Small intestine (tissue), 7 donors: Measurements from ENCODE around the gene CAMK2B. TPM values are rescaled to one million over a fixed set of nuclear protein-coding genes. Genes with fewer than 3 reads are reported as not detected.

Source experiments
- DNase-seq, 2 donors: peaks; one replicate each; pipeline versions ENCODE4 v3.0.0 to v3.0.0-alpha.2; 2013
- FAIRE-seq: peaks from 2 replicates; lab custom pipeline; 2012; peaks lifted over from hg19 to GRCh38; lab: Jason Lieb, UNC
- H3K27ac ChIP-seq, 3 donors: one replicate each; pipeline ENCODE4 v1.5.1; 2013; ENCODE audit warnings: low read length in 2 of 3, mild to moderate bottlenecking in 2 of 3, control low read depth in 1 of 3, inconsistent platforms in 1 of 3, low read depth in 1 of 3, moderate library complexity in 1 of 3
- H3K27me3 ChIP-seq, 3 donors: one replicate each; pipeline ENCODE4 v1.6.1; 2013; ENCODE audit warnings: low read length in 3 of 3, inconsistent platforms in 1 of 3; ENCODE audit not compliant: control insufficient read depth in 3 of 3, insufficient read depth in 3 of 3
- H3K36me3 ChIP-seq, 3 donors: one replicate each; pipeline ENCODE4 v1.6.1; 2013; ENCODE audit warnings: low read length in 3 of 3, inconsistent platforms in 1 of 3, low read depth in 1 of 3, mild to moderate bottlenecking in 1 of 3, moderate library complexity in 1 of 3; ENCODE audit not compliant: control insufficient read depth in 3 of 3, insufficient read depth in 2 of 3
- H3K4me1 ChIP-seq, 3 donors: one replicate each; pipeline ENCODE4 v1.6.1; 2013; ENCODE audit warnings: low read length in 2 of 3, inconsistent platforms in 1 of 3, low read depth in 1 of 3, mild to moderate bottlenecking in 1 of 3, moderate library complexity in 1 of 3; ENCODE audit not compliant: control insufficient read depth in 3 of 3, insufficient read depth in 2 of 3
- H3K4me3 ChIP-seq, 3 donors: one replicate each; pipeline ENCODE4 v1.5.1; 2013; ENCODE audit warnings: low read length in 3 of 3, control low read depth in 1 of 3, inconsistent platforms in 1 of 3, low read depth in 1 of 3, mild to moderate bottlenecking in 1 of 3, moderate library complexity in 1 of 3
- H3K9me3 ChIP-seq, 2 donors: one replicate each; pipeline ENCODE4 v1.6.1; 2013; ENCODE audit warnings: low read depth in 1 of 2, low read length in 1 of 2; ENCODE audit not compliant: control insufficient read depth in 2 of 2, insufficient read depth in 1 of 2
- WGBS, 3 donors: extraction: QIAGEN DNeasy Blood & Tissue Kit; methylation state at CpG; one replicate each; pipeline ENCODE4 v1.1.7; 2013; 5-methylcytosine and 5-hydroxymethylcytosine counted together
- polyA plus RNA-seq, 4 donors: library from polyadenylated mRNA; stranded (reverse) in 3 of 4; unstranded in 1 of 4; fragments of 200-250 nt in 3 of 4; fragments of 120-200 nt in 1 of 4; gene quantifications; one replicate each; pipeline versions ENCODE4 v1.2.1 to v1.2.3, GENCODE V29; 2013
- donor health status: healthy with polysubstance abuse.
- donor health status: control.
- donor health status: control.
- donor health status: Bipolar disorder and iron deficiency.
- donor health status: healthy.

The CAMK2B gene
- polyA plus RNA-seq, 4 donors = 1.3 to 1.8 (median 1.5) TPM

GRCh38 chr7:44217852-44218402 lies 107.5 kb downstream of the CAMK2B start:
- H3K4me1 ChIP-seq = peaks cover 0 to 17% (median 0%) of the 10 kb centered on the region in 3 donors
- DNase-seq (no peak), FAIRE-seq (no peak)
- H3K4me3 ChIP-seq = no peak overlapping the region
- WGBS, 3 donors = 80 to 84% (median 83%) methylated on average over 17 of the region's 17 CpGs
- H3K27ac ChIP-seq = no peak overlapping the region
- H3K27me3 ChIP-seq = peaks cover 0 to 3% (median 0%) of the 10 kb centered on the region in 3 donors
- peaks cover 0 to 6% of the 10 kb centered on the region in 2 donors for H3K9me3 ChIP-seq
- H3K36me3 ChIP-seq = peaks cover 2 to 16% (median 4%) of the 10 kb centered on the region in 3 donors

- peaks cover 0 to 6% of the 10 kb centered on the region in 2 donors for H3K9me3 ChIP-seq
- FAIRE-seq (no peak), DNase-seq (no peak)
- peaks cover 0 to 17% (median 0%) of the 10 kb centered on the region in 3 donors for H3K4me1 ChIP-seq
- peaks cover 0 to 3% (median 0%) of the 10 kb centered on the region in 3 donors for H3K27me3 ChIP-seq
- WGBS, 3 donors = 88 to 91% (median 88%) methylated on average over 19 of the region's 19 CpGs
- peaks cover 4 to 22% (median 6%) of the 10 kb centered on the region in 3 donors for H3K36me3 ChIP-seq
- no peak overlapping the region for H3K27ac ChIP-seq
- no peak overlapping the region for H3K4me3 ChIP-seq
These were observed 108.1 kb downstream of the CAMK2B start for GRCh38 chr7:44217223-44217714.

GRCh38 chr7:44216521-44217222 lies 108.7 kb downstream of the CAMK2B start:
- no peak for FAIRE-seq
- peaks cover 6 to 28% (median 6%) of the 10 kb centered on the region in 3 donors for H3K36me3 ChIP-seq
- no peak overlapping the region for H3K27ac ChIP-seq
- WGBS, 3 donors = 82 to 89% (median 87%) methylated on average over 13 of the region's 13 CpGs
- H3K9me3 ChIP-seq = peaks cover 0 to 6% of the 10 kb centered on the region in 2 donors
- H3K4me1 ChIP-seq = peaks cover 0 to 17% (median 0%) of the 10 kb centered on the region in 3 donors
- no peak overlapping the region for H3K4me3 ChIP-seq
- H3K27me3 ChIP-seq = peaks cover 0 to 3% (median 0%) of the 10 kb centered on the region in 3 donors
- no peak for DNase-seq

GRCh38 chr7:44216019-44216418 lies 109.4 kb downstream of the CAMK2B start:
- 43 to 56% (median 44%) methylated on average over 8 of the region's 8 CpGs for WGBS, 3 donors
- no peak overlapping the region for H3K27ac ChIP-seq
- DNase-seq (peak in 1 of 2 donors; percentile 42), FAIRE-seq (no peak)
- no peak overlapping the region for H3K4me3 ChIP-seq
- peaks cover 6 to 35% (median 12%) of the 10 kb centered on the region in 3 donors for H3K36me3 ChIP-seq
- peaks cover 0 to 1% (median 0%) of the 10 kb centered on the region in 3 donors for H3K27me3 ChIP-seq
- peaks cover 0 to 17% (median 0%) of the 10 kb centered on the region in 3 donors for H3K4me1 ChIP-seq
- H3K9me3 ChIP-seq = peaks cover 0 to 6% of the 10 kb centered on the region in 2 donors

GRCh38 chr7:44215531-44215930 lies 109.9 kb downstream of the CAMK2B start:
- 83 to 90% (median 86%) methylated on average over 7 of the region's 7 CpGs for WGBS, 3 donors
- Histone ChIP-seq H3K36me3 (peaks cover 6 to 39% (median 17%) of the 10 kb centered on the region in 3 donors), H3K27me3 (no peaks in the 10 kb centered on the region), H3K4me1 (peaks cover 0 to 17% (median 0%) of the 10 kb centered on the region in 3 donors), H3K4me3 (no peak overlapping the region), H3K27ac (no peak overlapping the region), H3K9me3 (peaks cover 0 to 6% of the 10 kb centered on the region in 2 donors)
- DNase-seq (no peak), FAIRE-seq (no peak)

GRCh38 chr7:44213877-44214388 lies 111.5 kb downstream of the CAMK2B start:
- DNase-seq = no peak
- Histone ChIP-seq H3K36me3 (peaks cover 15 to 51% (median 27%) of the 10 kb centered on the region in 3 donors), H3K27me3 (no peaks in the 10 kb centered on the region), H3K4me1 (peaks cover 0 to 17% (median 0%) of the 10 kb centered on the region in 3 donors), H3K9me3 (peaks cover 0 to 2% of the 10 kb centered on the region in 2 donors), H3K4me3 (no peak overlapping the region), H3K27ac (no peak overlapping the region)
- 78 to 89% (median 83%) methylated on average over 9 of the region's 9 CpGs for WGBS, 3 donors
- no peak for FAIRE-seq

GRCh38 chr7:44213206-44213876 lies 112.1 kb downstream of the CAMK2B start:
- Histone ChIP-seq H3K4me1 (peaks cover 0 to 17% (median 0%) of the 10 kb centered on the region in 3 donors), H3K36me3 (peaks cover 15 to 57% (median 33%) of the 10 kb centered on the region in 3 donors), H3K27ac (no peak overlapping the region), H3K4me3 (no peak overlapping the region), H3K27me3 (no peaks in the 10 kb centered on the region), H3K9me3 (no peaks in the 10 kb centered on the region)
- DNase-seq (no peak), FAIRE-seq (no peak)
- 92 to 96% (median 93%) methylated on average over 3 of the region's 3 CpGs for WGBS, 3 donors
